Inferior parietal cortex (tissue), 1 donor: ENCODE measurements around the gene ERGIC1.

Source experiments
- DNase-seq: peaks from one replicate; pipeline ENCODE4 v3.0.0-alpha.2; 2016; ENCODE audit errors: extremely low spot score

The ERGIC1 gene

DNA sequence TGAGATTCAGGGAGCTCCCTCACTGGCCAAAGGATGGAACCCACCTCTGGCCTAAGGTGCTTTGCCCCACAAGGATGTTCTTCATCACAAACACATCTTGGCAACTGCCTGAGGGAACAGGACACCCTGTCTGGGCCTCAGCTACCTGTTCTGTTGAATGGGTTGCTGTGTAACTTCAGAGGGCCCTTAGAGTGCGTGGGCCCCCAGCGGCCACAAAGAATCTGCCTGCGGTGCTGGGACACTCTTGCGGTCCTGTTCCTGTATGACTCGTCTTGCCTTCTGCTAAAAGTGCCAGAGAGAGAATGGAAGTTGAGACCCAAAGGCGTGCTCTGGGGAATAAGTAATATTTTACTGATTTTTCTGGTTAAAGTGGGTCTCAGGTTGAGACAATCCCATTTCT lies 111.1 kb downstream of the ERGIC1 start:
- DNase-seq = no peak

DNA sequence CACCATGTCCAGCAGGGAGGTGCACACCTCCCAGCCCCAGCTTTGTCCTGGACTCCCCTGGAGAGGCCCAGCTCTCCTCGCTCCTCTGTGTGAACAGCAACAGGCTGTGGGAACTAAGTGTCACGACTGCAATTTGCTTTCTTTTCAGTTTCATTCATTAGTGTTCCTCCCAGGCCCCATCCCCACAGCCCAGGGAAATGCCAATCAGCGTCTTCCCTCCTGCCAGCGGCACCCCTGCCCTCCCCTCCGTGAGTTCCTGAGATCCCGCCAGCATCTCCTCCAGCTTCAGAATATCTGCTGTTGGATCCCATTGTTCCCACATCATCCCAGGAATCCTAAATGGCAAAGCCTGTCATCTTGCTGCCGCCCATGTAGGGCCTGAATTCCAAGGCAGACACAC lies 112.1 kb downstream of the ERGIC1 start:
- no peak for DNase-seq

GRCh38 chr5:172949426-172949825 lies 115.4 kb downstream of the ERGIC1 start:
- no peak for DNase-seq

- DNase-seq = no peak
Observed at GRCh38 chr5:172950176-172950965, 116.3 kb downstream of the ERGIC1 start.

- no peak for DNase-seq
Observed at GRCh38 chr5:172951371-172952033, 117.5 kb downstream of the ERGIC1 start.

GRCh38 chr5:172952034-172952511 lies 118.0 kb downstream of the ERGIC1 start:
- DNase-seq = no peak

DNA sequence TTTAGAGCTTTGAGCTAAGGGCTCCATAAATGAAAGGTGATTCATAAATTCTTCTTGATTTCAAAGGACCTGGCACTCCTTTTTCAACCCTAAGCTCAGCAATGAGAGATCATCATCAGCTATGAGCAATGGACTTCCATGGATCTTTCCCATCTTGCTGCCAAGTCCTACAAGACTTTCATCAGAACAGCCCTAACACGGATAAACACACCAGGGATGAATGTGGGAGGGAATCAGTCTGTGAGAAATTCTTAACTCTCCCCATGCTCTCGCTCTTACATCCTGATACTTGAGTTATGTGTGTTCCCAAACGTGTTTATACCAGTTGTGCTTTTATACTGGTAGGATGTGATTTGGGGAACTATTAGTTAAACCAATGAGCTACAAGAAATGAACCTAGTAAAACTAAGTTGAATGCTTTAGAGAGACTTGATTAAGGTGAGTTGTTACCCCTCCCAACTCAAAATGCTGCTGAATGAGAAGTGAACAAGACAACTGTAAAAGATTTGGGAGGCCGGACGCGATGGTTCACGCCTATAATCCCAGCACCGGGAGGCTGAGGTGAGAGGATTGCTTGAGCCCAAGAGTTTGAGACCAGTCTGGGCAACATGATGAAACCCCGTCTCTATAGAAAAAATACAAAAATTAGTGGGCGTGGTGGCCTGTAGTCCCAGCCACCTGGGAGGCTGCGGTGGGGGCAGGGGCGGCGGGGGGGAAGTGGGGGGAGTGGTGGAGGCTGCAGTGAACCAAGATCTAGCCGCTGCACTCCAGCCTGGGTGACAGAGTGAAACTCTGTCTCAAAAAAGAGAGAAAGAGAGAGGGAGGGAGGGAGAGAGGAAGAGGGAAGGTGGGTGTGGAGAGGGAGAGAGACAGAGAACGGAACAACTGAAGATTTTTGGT lies 120.0 kb downstream of the ERGIC1 start:
- DNase-seq = no peak

DNA sequence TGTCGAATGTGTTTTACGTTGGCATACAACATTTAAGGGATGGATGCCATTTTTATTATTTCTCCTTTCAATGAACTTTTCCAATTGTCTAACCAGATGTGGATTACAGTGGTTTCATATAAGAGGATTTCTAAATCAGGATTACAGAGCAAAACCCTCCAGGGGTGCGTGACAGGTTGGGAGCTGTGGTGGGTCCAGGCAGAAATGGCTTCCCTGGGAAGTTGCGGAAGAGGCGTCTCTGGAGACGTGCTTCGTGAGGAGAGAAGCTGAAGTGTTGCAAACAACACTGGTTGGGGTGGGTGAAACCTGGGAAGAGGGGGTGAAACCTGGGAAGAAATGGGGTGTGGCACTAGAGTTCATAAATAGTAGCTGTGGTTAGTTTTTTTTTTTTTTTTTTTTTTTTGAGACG lies 120.7 kb downstream of the ERGIC1 start:
- no peak for DNase-seq

DNA sequence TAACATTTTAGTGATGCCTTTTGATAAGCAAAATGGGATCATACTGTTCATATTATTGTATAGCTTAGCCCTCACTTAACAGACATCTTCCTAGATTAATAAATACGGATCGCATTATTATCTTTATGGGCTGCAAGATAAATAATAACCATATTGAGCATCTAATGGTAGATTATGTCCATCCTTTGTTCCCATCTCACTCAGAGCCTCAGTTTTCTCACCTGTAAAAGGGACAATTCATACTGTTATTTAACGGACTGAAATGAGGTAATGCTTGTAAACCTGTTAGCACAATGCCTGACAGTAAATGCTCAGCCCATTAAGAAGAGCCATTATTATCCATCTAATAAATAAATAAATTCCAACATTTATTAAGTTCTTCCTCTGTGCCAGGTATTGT lies 122.2 kb downstream of the ERGIC1 start:
- no peak for DNase-seq

GRCh38 chr5:172956936-172957335 lies 122.9 kb downstream of the ERGIC1 start:
- no peak for DNase-seq

GRCh38 chr5:172957458-172957857 lies 123.4 kb downstream of the ERGIC1 start:
- no peak for DNase-seq

DNA sequence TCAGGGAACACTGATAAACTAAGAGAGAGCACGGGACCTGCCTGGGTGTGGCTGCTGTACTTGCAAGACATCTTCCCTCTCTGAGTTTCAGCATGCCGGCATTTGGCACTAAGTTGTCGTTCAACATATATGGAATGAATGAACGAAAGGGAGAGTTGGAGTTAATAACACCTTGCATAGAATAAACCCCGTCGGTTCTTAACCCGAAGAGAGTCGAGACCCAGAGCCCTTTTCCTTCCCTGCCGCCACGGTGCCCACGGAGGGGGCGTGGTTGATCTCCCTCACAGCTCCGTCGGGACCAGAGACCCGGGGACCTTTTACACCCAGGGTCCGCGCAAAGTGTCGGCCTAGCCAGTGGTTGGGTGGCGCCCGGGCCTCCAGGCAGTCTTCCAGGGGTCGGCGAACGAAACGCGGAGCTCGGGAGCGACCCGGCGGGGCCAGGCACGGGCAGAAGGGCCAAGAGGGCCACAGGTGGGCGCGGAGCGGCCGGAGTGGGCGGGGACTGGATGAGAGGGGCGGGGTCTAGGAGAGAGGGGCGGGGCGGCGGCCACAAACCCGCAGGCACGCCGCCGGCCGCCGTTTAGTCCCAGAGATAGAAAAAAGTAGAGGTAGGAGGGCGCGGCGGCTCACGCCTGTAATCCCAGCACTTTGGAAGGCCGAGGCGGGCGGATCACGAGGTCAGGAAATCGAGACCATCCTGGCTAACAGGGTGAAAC lies 124.4 kb downstream of the ERGIC1 start:
- no peak for DNase-seq

DNA sequence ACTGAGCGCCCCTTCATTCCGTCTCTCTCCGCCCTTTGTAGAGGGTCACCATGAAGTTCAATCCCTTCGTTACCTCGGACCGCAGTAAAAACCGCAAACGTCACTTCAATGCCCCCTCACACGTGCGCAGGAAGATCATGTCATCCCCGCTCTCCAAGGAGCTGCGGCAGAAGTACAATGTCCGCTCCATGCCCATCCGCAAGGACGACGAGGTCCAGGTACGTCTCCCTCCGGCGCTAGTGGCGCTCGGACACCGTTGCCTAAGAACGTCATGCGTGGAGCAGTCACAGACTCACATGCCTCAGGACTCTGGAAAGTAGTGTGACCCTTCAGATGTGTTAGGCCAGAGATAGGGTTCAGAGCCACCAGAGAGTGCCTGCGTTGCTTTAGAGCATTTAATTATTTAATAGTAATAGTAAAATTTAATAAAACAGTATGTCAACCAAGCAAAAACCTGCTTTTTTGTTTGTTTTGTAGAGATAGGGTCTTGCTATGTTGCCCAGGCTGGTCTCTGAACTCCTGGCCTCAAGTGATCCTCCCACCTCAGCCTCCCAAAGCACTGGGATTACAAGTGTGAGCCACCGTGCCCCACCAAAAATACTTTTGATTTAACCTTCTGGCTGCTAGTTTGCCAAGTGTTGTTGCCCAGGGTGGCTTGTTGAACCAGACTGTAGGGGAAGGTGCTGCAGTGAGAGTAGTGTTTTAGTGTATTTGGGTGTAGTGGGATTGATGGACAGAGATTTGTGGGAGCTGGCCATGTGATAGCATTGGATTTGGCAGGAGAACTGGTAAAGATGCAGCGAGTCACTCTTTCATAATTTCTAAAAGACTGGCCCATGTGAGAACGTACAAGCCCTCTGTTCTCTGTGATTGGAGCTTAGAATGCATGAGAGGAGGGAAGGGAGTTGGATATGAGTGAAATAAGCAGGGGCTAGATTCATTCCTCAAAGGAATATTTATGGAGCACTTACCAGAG lies 126.1 kb downstream of the ERGIC1 start:
- DNase-seq = no peak

GRCh38 chr5:172969921-172970320 lies 135.9 kb downstream of the ERGIC1 start:
- no peak for DNase-seq

DNA sequence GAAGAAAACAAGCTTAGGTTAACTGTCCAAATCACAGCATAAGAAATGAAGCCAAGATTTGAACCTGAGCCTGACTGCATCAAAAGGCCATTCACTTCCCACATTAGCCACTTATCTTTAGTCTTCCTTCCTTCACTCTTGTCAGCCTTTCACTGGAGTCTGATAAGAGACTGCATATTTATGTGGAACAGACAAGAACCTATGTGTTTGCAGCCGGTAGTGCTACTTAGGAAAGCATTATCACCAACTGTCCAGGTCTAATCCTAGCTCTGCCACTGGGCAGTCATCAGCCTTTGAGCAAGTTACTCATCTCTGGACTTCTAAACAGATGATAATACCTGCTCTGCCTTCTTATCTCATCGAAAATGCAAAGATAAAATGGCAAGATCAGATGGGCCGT lies 137.4 kb downstream of the ERGIC1 start:
- DNase-seq = no peak

DNA sequence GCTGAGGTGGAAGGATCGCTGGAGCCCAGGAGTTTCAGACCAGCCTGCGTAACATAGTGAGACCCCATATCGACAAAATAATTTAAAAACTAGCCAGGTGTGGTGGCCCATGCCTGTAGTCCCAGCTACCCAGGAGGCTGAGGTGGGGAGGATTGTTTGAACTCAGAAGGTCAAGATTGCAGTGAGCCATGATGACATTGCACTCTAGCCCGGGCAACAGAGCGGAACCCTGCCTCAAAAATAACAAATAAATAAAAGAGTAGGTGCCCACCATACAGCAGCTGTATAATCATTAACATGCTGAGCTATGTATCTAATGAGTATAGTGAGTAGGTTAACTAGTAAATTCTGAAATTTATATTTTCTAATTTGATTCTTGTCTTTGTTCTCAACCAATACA lies 138.5 kb downstream of the ERGIC1 start:
- DNase-seq = no peak

GRCh38 chr5:172973127-172973916 lies 139.3 kb downstream of the ERGIC1 start:
- no peak for DNase-seq

- no peak for DNase-seq
Observed at GRCh38 chr5:172973931-172974330, 139.9 kb downstream of the ERGIC1 start.

DNA sequence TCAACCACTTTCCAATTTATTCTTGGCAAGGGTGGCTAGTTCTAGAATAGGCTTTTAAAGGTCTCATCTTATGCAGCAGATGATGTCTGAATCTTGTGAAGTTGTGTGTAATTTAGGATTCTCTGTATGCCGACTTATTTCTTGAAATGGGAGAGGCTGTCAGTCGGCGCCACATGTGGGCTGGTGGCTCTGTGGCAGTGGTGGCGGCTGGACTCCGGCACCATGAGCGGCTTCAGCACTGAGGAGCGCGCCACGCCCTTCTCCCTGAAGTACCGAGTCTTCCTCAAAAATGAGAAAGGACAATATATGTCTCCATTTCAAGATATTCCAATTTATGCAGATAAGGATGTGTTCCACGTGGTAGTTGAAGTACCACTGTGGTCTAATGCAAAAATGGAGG lies 141.2 kb downstream of the ERGIC1 start:
- no peak for DNase-seq

DNA sequence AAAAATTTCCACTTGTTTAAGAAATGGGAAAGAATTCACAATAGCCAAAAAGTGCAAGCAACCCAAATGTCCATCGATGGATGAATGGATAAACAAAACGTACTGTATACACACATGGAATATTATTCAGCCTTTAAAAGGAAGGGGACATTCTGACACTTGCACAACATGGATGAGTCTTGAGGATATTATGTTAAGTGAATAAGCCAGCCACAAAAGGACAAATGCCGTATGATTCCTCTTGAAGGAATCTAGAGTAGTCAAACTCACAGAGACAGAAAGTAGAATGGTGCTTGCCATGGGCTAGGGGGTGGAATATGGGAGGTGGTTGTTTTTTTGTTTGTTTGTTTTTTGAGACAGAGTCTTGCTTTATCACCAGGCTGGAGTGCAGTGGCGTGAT lies 145.7 kb downstream of the ERGIC1 start:
- DNase-seq = no peak
